NB4 (cell line): ENCODE data around the gene THBS4.

ENCODE experiments used
- MYC ChIP-seq: IDR thresholded peaks from 2 replicates; pipeline ENCODE4 v1.6.1; 2011; ENCODE audit warnings: low read depth, low read length
- POLR2A ChIP-seq: IDR thresholded peaks from 2 replicates; pipeline ENCODE4 v1.6.1; 2011; ENCODE audit warnings: mild to moderate bottlenecking; ENCODE audit not compliant: insufficient read length; ENCODE audit errors: extremely low read depth
- TF ChIP-seq, protein P1 (sequence below): IDR thresholded peaks from one replicate; pipeline ENCODE4 v1.5.1; 2012; ENCODE audit warnings: low read depth, low read length
- TF ChIP-seq, protein P2 (sequence below): IDR thresholded peaks from 2 replicates; pipeline ENCODE4 v1.6.1; 2011; ENCODE audit warnings: low read depth, low read length

DNA sequence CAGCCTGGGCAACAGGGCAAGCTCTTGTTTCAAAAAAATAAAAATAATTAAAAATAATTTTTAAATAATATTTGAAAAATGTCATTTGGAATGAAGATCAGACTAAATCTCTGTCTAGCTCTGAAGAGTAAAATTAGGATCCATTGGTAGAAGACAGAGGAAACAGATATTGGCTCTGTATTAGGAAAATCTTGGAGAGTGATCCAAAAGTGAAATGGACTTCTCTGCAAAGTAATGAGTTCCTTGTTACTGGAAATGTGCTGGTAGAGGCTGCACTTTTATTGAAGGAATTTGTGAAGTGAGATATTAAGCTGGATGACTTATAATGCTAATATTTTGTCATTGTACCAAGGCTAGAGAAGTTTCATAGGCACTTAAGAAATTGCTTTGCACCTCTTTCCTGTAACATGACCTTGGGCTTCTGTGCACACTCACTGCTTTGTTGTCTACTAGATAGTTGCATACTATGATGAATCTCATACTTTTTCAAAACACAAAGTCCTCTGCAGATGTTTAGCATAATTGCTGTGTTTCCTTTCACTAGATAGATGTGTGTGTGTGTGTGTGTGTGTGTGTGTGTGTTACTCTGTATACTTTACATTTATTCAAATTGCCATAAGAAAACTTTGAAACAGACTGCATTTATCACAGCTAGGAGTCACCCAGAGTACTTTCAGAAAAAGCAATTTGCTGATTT lies 13.1 kb downstream of the THBS4 start:
- TF ChIP-seq, protein P1, sequence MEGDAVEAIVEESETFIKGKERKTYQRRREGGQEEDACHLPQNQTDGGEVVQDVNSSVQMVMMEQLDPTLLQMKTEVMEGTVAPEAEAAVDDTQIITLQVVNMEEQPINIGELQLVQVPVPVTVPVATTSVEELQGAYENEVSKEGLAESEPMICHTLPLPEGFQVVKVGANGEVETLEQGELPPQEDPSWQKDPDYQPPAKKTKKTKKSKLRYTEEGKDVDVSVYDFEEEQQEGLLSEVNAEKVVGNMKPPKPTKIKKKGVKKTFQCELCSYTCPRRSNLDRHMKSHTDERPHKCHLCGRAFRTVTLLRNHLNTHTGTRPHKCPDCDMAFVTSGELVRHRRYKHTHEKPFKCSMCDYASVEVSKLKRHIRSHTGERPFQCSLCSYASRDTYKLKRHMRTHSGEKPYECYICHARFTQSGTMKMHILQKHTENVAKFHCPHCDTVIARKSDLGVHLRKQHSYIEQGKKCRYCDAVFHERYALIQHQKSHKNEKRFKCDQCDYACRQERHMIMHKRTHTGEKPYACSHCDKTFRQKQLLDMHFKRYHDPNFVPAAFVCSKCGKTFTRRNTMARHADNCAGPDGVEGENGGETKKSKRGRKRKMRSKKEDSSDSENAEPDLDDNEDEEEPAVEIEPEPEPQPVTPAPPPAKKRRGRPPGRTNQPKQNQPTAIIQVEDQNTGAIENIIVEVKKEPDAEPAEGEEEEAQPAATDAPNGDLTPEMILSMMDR = no peak
- TF ChIP-seq MYC (no peak), POLR2A (no peak)
- TF ChIP-seq, protein P2, sequence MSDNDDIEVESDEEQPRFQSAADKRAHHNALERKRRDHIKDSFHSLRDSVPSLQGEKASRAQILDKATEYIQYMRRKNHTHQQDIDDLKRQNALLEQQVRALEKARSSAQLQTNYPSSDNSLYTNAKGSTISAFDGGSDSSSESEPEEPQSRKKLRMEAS = no peak
